NOMO-1 treated with dmso at 0.1 percent for 144 hours (cell line): Measurements from ENCODE around the gene HILPDA.
A peak's percentile ranks its signal among the peaks of the same experiment; 100 is the strongest.
"Not testable (repeated sequence)": the region's sequence is repeated elsewhere in the genome, so short reads cannot be mapped to it uniquely, and the experiment has no call there.

Experiments
- DNase-seq: peaks from one replicate; lab custom pipeline; 2025; ENCODE audit not compliant: unreplicated experiment; lab: John Stamatoyannopoulos, UW

HILPDA gene

DNA sequence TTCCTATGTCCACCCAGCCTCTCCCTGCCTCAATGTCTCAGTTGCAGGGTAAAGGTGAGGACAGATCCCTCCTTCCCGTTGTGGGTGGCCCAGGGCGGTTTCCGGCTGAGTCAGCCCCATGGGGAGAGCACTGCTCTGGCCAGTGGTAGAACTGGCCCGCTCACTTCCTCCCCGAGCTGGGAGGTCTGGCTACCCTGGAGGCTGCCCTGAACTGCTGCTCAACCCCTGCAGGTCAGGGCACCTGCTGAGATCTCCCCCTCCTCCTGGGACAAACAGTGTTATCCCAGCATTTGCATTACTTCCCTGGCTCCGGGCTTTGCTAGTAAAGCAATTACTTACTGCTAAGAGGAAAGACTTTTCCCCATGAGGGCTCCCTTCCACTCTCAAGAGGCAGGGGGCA is 24.5 kb upstream of the HILPDA start:
- no peak for DNase-seq

DNA sequence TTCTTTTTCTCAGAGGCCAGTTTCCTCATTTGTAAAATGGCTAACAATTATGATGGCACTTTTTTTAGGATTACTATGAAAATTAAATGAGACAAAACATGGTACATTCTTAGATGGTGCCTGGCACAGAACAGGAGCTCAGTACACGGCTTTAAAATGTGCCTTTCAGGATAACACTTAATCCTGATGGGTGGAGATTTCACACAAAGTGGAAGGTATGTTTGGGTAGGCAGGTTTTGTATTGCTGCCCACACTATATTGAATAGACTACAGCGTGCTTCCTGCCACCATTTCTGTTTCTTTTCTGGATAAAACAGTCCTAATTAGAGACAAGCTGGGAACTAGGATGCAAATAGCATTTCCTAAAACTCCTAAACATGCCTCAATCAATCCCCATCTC is 23.9 kb upstream of the HILPDA start:
- DNase-seq, result no peak

DNA sequence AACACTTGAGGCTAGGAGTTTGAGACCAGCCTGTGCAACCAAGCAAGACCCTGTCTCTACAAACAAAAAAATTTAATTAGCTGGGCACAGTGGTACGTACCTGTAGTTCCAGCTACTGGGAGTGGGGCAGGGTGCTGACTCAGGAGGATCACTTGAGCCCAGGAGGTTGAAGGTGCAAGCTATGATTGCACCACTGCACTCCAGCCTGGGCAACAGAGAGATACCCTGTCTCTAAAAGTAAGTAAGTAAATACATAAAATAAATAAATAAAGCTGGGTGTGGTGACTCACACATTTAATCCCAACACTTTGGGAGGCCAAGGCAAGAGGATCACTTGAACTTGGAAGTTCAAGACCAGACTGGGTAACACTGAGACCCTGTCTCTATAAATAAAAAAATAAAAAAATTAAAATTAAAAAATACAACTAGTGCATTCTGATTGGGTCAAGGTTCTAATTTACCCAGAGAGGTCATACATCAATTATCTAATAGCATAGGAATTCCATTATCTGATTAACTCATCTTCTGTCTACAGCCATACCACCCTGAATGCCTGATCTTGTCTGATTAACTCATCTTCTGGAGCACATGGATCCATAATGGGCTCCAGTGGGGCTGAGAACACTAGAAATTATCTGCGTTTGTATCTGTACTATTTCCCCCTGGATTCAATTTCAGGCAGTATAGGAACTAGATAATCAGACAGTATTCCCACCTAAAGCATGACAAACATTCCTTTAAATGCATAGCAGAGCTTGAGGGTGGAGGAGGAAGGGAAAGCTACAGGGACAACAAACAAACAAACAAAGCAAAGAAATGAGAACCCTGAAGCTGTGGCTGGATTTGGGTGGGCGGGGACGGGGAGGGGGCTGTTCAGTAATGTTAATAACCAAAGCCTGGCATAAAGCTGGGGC is 21.0 kb upstream of the HILPDA start:
- no peak for DNase-seq

DNA sequence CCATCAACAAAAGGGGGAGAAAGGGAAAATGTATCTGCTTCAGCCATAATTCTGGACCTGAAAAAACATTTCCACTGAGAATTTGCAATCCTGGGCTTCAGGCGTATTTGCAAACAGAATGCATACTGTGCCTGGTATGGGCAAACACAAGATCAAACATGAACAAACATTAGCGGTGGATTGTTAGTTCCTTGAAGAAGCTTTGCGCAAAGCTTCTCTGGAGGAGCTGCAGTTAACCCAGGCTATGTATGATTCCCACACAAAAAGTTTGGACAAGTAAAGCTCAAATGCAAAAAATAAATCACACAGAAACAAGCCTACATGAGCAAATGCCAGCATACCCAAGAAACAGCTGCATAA is 20.4 kb upstream of the HILPDA start:
- no peak for DNase-seq

DNA sequence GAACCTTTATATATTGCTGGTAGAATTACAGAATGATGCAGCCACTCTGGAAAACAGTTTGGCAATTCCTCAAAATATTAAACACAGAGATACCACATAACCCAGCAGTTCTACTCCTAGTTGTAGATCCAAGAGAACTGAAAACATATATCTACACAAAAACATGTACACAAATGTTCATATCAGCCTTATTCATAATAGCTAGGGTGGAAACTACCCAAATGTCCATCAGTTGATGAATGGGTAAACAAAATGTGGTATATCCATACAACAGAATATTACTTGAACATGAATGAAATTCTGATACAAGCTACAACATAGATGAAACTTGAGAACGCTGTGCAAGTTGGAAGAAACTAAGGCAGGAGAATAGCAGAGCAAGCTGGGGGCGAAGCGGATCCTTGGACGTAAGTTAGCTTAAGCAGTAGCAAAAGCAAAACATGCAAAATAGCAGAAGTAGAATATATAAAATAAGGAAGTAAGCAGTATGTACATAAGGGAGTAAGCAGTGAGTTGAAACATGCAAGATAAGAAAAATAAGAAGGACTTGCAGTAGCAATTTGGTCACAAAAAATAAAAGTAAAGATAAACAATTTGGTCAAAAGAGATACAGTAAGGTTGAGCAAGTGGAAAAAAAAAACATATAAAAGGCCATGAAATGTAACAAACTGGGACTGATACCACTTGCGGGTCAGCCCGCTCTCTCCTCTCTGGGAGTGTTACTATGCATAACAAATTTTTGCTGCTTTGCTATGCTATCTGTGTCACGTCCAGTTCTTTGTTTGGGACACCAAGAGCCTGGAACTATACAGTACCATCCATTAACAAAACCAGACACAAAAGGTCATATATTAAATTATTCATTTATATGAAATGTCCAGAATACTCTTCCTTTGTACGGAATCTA is 18.0 kb upstream of the HILPDA start:
- DNase-seq, result peak; percentile 35

DNA sequence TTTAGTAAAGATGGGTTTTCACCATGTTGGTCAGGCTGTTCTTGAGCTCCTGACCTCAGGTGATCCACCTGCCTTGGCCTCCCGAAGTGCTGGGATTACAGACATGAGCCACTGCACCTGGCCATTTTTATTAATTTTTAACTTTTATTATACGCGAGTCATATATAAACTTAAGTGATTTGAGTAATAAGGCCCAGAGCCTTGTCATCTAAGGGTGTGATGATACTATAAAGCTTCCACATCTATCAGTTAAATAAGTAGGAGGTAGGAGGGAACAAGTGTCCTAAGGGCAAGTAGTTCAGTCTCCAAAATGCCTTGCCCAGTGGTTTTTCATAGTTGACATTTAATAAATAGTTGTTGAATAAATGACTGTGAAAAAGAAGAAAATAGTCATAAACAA is 13.3 kb upstream of the HILPDA start:
- DNase-seq, result no peak

DNA sequence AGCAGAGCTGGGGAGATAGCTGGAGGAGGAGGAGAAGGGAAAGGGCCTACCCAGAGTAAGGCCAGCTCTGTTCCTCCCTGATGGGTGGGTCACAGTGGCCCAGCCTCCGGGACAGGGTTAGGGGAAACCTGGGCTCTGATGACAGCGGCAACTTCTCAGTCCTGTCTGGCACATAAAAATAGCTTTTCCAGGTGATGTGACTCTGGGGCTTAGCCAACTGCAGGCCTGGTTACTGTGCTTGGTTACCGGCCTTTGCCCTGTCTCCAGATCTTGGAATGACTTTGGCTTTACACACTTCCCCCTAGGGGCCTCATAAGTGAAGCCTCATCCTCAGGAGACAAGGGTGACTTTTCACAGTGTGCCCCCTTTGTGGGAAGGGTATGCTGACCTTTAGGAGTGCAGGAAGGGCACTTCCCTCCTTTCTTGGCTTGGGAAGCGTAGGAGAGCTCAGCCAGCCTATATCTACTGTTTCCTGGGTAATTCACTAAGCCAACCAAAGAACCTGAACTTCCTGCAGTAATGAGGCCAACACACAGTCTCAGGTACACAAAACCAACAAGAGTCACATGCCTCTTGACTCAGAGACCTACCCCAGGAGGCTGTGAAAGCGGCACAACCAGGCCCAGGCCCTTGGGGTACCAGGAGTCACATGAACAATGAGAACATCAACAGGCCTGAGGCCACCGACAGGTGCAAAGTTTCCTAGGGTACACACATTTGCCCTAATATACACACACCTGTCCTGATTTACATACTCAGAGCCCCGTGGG is 11.7 kb upstream of the HILPDA start:
- DNase-seq, result no peak

DNA sequence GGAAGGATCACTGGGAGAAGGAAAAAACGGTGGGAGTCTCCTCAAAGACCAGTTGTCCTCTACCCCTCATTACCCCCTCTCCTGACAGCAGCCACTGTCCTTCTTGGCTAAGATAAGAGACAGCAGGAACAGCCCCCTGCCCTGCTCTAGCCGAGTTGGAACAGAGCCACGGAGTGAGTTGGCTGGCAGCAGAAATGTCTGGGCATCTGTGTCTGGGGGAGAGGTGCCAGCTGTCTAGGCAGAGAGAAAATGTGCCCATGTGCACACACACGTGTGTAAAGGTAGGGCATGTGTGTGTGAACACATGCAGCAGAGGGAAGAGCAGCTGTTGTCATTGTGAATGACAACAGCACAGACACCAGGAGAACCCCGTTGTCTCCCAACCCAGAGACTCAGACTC is 9.4 kb upstream of the HILPDA start:
- DNase-seq, result no peak

DNA sequence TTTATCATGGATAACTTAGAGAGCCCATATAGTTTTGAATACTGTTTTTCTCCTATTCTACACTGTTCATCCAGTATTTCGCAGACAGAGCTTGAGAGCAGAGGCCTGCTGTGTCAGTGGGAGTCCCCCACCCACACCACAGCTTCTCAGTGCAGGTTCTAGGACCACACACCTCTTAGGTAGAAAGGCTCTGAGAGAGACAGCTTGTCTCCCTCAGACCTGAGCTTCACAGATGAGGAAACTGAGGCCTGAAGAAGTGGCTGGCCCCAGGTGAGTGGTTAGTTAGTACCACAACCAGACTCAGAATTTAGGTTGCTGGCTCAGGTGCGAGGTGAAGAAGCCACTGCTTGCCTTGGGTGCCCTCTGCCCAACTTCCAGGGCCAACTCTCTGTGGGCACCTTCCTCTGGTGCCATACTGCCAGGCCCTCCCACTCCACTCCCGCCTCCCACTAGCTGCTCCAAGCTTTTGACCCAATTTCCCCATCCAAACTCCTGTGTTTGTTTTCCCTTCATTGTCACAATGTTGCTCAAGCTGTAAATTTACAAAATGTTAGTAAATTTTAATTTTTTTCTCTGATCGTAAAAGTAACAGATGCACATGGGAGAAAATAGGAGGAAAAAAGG is 7.6 kb upstream of the HILPDA start:
- DNase-seq, result no peak

DNA sequence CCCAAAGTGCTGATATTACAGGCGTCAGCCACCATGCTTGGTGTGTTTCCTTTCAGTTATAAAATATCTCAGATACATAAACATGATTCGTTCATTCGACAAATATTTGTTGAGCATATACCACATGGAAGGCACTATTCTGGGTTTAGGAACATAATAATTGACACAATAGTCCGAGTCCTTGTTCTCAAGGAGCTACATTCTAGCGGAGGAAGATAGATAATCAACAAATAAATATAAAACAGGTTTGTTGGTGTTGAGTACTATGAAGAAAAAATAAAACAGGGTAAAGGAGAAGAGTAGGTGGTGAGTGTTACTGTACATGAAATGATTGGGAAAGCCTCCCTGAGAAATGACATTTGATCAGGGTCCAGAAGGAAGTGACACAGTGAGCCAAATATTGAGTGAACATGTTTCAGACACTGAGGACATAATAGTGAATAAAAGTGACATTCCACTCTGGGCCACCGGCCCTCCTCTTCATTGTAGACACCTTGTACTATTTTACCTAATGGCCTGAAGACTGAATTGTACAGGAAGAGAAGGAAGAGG is 6.9 kb upstream of the HILPDA start:
- DNase-seq, result no peak

DNA sequence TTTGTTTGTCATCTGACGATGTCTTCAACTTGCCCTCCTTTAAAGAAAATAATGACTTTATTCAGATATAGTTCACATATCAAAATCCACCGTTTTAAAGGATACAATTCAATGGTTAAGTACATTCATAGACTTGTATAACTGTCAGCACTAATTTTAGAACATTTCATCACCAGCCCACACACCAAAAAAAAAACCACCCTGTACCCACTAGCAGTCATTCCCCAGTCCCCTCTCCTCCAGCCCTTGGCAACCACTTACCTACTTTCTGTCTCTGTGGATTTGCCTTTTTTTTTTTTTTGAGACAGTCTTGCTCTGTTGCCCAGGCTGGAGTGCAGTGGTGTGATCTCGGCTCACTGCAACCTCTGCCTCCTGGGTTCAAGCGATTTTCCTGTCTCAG is 5.3 kb upstream of the HILPDA start:
- peak; percentile 33 for DNase-seq

DNA sequence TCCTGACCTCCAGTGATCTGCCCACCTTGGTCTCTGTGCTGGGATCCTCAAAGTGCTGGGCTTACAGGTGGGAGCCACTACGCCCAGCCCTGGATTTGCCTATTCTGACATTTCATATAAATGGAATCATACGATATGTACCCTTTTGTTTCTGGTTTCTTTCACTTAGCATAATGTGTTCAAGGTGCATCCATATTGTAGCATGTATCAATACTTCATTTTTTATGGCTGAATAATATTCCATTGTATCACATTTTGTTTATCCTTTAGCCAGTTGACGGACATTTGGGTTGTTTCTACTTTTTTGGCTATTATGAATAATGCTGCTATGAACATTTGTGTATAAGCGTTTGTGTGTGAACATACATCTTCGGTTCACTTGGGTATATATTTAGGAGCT is 4.8 kb upstream of the HILPDA start:
- no peak for DNase-seq

DNA sequence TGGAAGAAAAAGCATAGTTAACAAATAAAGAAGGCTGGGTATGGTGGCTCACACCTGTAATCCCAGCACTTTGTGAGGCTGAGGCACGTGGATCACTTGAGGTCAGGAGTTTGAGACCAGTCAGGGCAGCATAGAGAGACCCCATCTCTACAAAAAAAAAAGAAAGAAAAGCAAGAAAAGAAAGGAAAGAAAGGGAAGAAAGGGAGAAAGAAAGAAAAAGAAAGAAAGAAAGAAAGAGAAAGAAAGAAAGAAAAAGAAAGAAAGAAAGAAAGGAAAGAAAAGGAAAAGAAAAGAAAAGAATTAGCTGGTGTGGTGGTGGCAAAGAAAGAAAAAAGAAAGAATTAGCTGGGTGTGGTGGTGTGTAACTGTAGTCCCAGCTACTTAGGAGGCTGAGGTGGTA is 3.1 kb upstream of the HILPDA start:
- DNase-seq, result no peak

DNA sequence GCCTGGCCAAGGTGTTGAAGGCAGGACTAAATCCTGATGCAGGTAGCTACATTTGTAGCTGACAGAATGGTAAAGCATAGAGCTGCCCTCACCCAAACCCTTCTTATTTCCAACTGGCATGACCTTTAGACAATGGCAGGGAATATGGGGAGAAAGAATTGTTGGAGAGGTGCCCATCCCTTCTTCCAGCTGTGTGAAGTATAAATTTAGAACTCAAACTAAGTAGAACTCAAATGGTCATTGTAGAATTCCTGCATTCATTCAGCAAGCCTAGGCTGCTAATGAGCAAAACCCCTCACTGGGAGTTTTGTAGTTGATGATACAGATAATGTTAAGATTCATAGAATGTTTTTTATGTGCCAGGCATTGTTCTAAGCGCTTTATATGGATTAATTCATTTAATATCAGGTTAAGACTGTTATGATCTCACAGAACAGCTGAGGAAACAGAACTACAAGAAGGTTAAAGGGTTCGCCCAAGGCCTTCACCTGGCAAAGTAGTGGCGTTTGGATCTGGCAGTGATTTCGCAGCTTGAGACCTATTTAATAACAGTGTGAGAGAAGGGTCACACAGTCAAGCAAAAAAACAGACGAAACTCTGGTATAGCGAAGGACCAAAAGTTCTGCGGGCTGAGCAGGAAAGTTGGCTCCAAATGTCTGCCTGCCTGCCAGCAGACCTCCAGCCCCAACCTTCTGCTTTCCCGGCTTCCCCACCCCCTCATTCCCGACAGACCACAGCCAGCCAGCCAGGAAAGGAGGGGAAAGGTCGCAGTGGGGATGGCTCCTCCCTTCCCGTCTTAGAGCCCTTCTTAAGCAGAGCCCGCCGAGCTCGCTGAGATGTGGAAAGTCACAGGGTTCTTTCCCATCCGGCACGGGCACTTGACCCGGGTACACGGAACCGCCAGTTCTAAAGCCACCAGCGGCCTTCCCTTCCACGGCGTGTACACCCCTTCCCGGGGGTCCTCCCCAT is 1.6 kb upstream of the HILPDA start:
- no peak for DNase-seq

DNA sequence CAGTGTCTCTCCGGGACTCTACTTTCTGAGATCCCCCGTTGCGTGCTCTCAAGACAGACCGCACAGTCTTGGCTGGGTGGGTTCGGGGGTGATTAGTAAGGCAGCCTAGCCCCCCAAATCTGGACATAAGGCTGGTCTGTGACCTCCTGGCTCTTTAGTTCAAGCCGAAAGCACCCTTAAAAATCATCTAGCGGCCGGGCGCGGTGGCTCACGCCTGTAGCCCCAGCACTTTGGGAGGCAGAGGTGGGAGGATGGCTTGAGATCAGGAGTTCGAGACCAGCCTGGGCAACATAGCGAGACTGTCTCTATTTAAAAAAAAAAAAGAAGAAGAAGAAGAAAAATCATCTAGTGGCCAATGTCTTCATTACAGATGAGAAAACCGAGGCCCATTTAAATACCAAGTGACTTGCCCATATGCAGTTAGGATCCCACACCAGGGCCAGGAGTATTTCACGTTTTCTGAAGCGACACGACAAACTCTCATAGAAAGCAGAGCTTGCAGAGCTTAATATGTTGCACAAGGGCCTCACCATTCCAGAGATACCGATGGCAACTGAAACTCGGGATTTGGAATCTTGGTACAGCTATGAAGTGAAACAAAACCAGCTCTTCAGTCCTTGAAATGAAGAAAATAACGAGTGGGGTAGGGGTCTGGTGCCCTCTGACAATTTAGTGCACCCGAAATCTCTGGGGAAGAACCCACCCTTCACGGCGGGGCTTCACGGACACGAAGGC is 703 bp upstream of the HILPDA start:
- no peak for DNase-seq

DNA sequence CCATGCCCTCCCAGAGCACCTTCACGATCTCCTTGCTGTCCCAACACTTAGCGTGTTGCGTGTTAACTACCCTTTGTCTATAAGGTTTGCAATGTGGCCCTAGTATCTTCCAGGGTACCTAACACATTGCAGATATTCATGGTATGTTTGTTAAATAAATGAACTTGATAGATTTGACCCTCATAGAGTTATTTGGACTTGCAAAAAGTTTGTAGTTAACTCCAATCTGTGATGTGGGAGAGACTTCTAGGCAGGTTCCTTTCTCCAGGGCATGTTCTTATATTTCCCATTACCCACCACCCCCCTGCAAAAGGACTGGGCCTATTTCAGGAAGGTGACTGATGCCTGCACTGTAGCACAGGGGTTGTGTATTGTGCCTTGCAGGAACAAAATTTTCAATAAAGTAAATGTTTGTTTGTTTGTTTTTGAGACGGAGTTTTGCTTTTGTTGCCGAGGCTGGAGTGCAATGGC is 612 bp downstream of the HILPDA start:
- no peak for DNase-seq

DNA sequence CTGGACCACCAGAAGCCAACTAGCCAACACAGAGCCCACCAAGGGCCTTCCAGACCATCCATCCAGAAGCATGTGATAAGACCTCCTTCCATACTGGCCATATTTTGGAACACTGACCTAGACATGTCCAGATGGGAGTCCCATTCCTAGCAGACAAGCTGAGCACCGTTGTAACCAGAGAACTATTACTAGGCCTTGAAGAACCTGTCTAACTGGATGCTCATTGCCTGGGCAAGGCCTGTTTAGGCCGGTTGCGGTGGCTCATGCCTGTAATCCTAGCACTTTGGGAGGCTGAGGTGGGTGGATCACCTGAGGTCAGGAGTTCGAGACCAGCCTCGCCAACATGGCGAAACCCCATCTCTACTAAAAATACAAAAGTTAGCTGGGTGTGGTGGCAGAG is 1.7 kb downstream of the HILPDA start:
- DNase-seq, result not testable (repeated sequence)

DNA sequence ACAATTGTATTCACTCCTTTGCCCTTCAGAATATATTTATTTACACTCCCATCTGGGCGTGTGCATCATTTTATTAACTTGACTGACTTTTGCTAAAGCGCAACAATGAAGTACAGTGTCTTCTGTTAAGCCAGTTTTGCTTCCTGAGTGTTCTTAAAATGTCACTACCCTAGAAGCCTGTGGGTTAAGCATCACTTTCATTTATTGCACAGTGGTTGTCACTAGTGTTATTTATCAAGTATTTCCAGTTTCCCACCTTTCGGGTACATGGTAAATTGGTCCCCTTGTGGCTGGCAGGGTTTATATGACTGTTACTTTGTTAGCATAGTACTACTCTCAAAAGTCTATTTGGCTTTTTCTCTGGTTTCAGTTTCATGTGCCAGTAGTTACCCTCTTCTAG is 3.3 kb downstream of the HILPDA start:
- DNase-seq, result no peak

DNA sequence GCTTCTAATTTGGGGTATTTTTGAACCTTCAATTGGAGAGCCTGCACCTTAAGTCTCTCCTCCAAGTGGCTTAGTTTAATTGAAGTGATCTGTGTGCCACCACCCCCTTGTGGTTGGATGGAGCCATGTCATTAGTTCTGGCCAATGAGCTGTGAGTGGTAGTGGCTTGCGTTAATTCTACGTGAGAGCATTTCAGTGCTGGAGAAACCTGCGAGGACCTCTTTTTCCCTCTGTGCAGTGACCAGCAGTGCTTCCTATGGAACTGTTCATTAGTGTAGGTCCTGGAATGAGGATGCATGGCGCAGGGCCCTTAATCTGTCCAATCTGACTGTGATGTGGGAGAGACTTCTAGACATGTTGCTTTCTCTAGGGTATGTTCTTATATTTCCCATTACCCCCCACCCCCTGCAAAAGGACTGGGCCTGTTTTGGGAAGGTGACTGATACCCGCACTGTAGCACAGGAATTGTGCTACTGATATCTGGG is 3.8 kb downstream of the HILPDA start:
- peak; percentile 11 for DNase-seq
